C4-2B (cell line): Measurements from ENCODE around the gene CHTOP.

Experiments
- CTCF ChIP-seq: fragments of 450-650 bp; conservative IDR thresholded peaks from 2 replicates; pipeline ENCODE4 v1.5.1; 2017; ENCODE audit warnings: mild to moderate bottlenecking
- ZFX ChIP-seq: fragments of 450-650 bp; IDR thresholded peaks from 2 replicates; pipeline ENCODE4 v1.6.1; 2017

- no peak for TF ChIP-seq CTCF
- TF ChIP-seq ZFX: no peak
Observed at GRCh38 chr1:153688276-153688675, 54.4 kb downstream of the CHTOP start.
